ENCODE results near the gene KRT77. TPM values are rescaled to one million over a fixed set of nuclear protein-coding genes. Genes with fewer than 3 reads are reported as not detected.

KRT77 gene
- total RNA-seq, 1 donor from 2014 or later, result not detected

DNA sequence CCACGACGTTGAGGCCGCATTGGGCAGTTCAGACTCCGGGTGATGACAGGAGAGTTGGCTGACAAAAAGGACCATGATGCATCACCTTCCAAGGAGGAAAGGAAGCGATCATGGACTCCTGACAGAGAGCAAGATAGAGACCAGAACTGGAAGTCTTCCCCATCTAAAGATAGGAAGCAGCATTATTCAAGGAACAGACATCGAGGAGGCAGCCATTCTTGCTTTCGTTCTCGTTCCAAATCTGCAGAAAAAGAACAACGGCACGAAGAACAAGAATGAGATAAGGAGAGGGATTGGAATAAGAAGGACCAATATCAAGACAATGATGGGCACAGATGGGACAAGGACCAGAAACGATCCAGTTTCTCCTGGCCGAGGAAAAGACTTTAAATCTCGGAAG lies 27.1 kb upstream of the KRT77 start:
- Mint-ChIP-seq H3K27me3 (ENCODE audit: unreplicated experiment) (peaks cover 34% of the 10 kb centered on the region), H3K9me3 (ENCODE audit: unreplicated experiment) (no peaks in the 10 kb centered on the region), H3K36me3 (ENCODE audit: unreplicated experiment) (no peaks in the 10 kb centered on the region), H3K27ac (ENCODE audit: unreplicated experiment) (no peak overlapping the region), H3K4me1 (ENCODE audit: unreplicated experiment) (no peaks in the 10 kb centered on the region), H3K4me3 (ENCODE audit: unreplicated experiment) (no peak overlapping the region)
- no peak for DNase-seq (ENCODE audit: extremely low spot score, unreplicated experiment)
- TF ChIP-seq, protein P1, sequence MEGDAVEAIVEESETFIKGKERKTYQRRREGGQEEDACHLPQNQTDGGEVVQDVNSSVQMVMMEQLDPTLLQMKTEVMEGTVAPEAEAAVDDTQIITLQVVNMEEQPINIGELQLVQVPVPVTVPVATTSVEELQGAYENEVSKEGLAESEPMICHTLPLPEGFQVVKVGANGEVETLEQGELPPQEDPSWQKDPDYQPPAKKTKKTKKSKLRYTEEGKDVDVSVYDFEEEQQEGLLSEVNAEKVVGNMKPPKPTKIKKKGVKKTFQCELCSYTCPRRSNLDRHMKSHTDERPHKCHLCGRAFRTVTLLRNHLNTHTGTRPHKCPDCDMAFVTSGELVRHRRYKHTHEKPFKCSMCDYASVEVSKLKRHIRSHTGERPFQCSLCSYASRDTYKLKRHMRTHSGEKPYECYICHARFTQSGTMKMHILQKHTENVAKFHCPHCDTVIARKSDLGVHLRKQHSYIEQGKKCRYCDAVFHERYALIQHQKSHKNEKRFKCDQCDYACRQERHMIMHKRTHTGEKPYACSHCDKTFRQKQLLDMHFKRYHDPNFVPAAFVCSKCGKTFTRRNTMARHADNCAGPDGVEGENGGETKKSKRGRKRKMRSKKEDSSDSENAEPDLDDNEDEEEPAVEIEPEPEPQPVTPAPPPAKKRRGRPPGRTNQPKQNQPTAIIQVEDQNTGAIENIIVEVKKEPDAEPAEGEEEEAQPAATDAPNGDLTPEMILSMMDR (IDR thresholded peaks at IDR 0.05), result no peak

DNA sequence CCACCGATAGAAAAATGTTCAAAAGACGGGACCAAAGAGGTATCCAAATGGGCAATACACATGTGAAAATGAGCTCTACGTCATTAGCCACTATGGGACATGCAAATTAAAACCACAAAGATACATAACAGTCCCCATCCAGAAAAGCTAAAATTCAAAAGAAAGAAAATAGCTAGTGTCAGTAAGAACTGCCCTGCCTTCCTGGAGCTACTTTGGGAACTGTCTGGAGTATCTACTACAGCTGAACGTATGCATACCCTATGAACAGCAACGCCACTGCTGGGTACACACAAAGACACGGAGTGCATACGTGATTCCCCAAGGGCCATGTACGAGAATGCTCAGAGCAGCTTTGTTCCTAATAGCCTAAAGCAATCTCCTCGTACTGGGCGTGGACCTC lies 25.8 kb upstream of the KRT77 start:
- TF ChIP-seq, protein P1 (IDR thresholded peaks at IDR 0.05), result no peak
- no peaks in the 10 kb centered on the region for H3K36me3 Mint-ChIP-seq (ENCODE audit: unreplicated experiment)
- H3K4me3 Mint-ChIP-seq (ENCODE audit: unreplicated experiment), result no peak overlapping the region
- H3K4me1 Mint-ChIP-seq (ENCODE audit: unreplicated experiment), result no peaks in the 10 kb centered on the region
- H3K27ac Mint-ChIP-seq (ENCODE audit: unreplicated experiment), result no peak overlapping the region
- no peaks in the 10 kb centered on the region for H3K9me3 Mint-ChIP-seq (ENCODE audit: unreplicated experiment)
- H3K27me3 Mint-ChIP-seq (ENCODE audit: unreplicated experiment), result peaks cover 34% of the 10 kb centered on the region
- no peak for DNase-seq (ENCODE audit: extremely low spot score, unreplicated experiment)

DNA sequence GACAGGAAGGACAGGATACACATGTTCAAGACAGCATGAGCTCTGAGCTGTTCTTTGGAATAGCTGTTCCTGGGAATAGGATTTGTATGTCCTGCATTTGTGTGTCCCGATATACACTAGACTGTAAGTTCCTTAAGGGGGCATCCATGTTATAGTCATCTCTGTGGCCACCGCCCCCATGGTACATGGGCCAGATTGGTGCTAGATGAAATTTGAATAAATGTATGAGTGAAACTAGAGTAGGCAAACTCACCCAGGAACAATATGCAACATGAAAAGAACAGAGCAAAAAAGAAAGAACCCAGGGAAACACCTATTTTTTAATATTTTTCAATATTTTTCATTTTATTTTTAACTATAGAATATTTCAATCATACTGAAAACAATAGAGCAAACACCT lies 25.1 kb upstream of the KRT77 start:
- Mint-ChIP-seq H3K4me3 (ENCODE audit: unreplicated experiment) (no peak overlapping the region), H3K27me3 (ENCODE audit: unreplicated experiment) (peaks cover 33% of the 10 kb centered on the region), H3K27ac (ENCODE audit: unreplicated experiment) (no peak overlapping the region), H3K9me3 (ENCODE audit: unreplicated experiment) (no peaks in the 10 kb centered on the region), H3K4me1 (ENCODE audit: unreplicated experiment) (no peaks in the 10 kb centered on the region), H3K36me3 (ENCODE audit: unreplicated experiment) (no peaks in the 10 kb centered on the region)
- no peak for DNase-seq (ENCODE audit: extremely low spot score, unreplicated experiment)
- TF ChIP-seq, protein P1 (IDR thresholded peaks at IDR 0.05), result no peak

DNA sequence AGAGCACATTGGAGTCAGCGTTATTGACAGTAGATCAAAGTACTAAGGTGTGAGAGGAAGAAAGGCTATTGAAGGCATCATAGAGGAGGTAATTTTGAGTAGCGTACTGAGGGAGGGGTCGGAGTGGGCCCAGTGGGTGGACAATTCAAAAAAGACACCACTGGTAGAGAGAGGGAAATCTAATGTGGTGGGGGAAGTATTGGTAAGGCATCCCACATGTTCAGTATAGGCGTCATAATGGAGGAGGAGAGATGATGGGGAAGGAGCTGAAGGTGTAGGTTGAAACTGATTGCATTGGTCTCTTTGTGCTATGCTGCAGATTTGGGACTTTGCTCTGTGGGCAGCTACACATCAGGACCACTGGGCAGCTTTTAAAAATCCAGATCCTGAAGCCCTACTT lies 23.7 kb upstream of the KRT77 start:
- Mint-ChIP-seq H3K4me1 (ENCODE audit: unreplicated experiment) (no peaks in the 10 kb centered on the region), H3K4me3 (ENCODE audit: unreplicated experiment) (no peak overlapping the region), H3K27me3 (ENCODE audit: unreplicated experiment) (peaks cover 36% of the 10 kb centered on the region), H3K9me3 (ENCODE audit: unreplicated experiment) (no peaks in the 10 kb centered on the region), H3K27ac (ENCODE audit: unreplicated experiment) (no peak overlapping the region), H3K36me3 (ENCODE audit: unreplicated experiment) (no peaks in the 10 kb centered on the region)
- TF ChIP-seq, protein P1 (IDR thresholded peaks at IDR 0.05), result no peak
- DNase-seq (ENCODE audit: extremely low spot score, unreplicated experiment), result no peak

DNA sequence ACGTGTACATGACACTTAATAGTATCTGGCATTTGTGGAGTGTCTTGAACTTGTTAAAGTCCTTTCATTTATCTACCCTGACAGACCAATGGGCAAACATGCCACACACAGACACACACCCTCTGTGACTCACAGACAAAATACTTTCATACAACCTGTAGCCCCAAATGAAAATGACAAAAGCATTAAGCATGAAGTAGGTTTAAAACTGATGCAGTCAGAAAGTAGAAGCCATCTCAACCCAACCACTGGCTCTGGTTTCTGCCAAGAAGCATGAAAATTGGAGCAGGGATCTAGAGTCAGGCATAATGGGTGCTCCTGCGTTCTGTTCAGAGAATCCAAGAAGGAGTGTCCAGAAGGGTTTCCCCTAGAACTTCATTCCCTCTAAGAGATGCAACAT lies 23.1 kb upstream of the KRT77 start:
- no peak for DNase-seq (ENCODE audit: extremely low spot score, unreplicated experiment)
- Mint-ChIP-seq H3K27me3 (ENCODE audit: unreplicated experiment) (peaks cover 38% of the 10 kb centered on the region), H3K4me1 (ENCODE audit: unreplicated experiment) (no peaks in the 10 kb centered on the region), H3K27ac (ENCODE audit: unreplicated experiment) (no peak overlapping the region), H3K36me3 (ENCODE audit: unreplicated experiment) (no peaks in the 10 kb centered on the region), H3K4me3 (ENCODE audit: unreplicated experiment) (no peak overlapping the region), H3K9me3 (ENCODE audit: unreplicated experiment) (no peaks in the 10 kb centered on the region)
- TF ChIP-seq, protein P1 (IDR thresholded peaks at IDR 0.05), result no peak

All from osteocyte (in vitro differentiated cells).